Liver (tissue), 9 donors: ENCODE measurements around the gene TMEM117. TPM values are rescaled to one million over a fixed set of nuclear protein-coding genes. Genes with fewer than 3 reads are reported as not detected.

Experiments used
- DNase-seq: peaks from one replicate; pipeline ENCODE4 v3.0.0-alpha.2; 2017; ENCODE audit warnings: low spot score
- H3K27ac ChIP-seq, 2 donors: one replicate each; pipeline ENCODE4 v1.7.0; 2013; ENCODE audit warnings: inconsistent platforms in 2 of 2, low read length in 2 of 2, control low read depth in 1 of 2, low read depth in 1 of 2, mild to moderate bottlenecking in 1 of 2
- H3K27me3 ChIP-seq, 4 donors: one replicate each; pipeline versions ENCODE4 v1.6.1 to v1.7.0; 2013; ENCODE audit warnings: low read length in 3 of 4, inconsistent platforms in 1 of 4, mild to moderate bottlenecking in 1 of 4, moderate library complexity in 1 of 4; ENCODE audit not compliant: control insufficient read depth in 4 of 4, insufficient read depth in 4 of 4
- H3K36me3 ChIP-seq, 4 donors: one replicate each; pipeline versions ENCODE4 v1.6.1 to v1.7.0; 2013; ENCODE audit warnings: low read length in 3 of 4, mild to moderate bottlenecking in 3 of 4, low read depth in 1 of 4, moderate library complexity in 1 of 4; ENCODE audit not compliant: control insufficient read depth in 4 of 4, insufficient read depth in 3 of 4
- H3K4me1 ChIP-seq, 4 donors: one replicate each; pipeline versions ENCODE4 v1.6.1 to v1.7.0; 2013; ENCODE audit warnings: low read length in 3 of 4, mild to moderate bottlenecking in 3 of 4, moderate library complexity in 1 of 4; ENCODE audit not compliant: control insufficient read depth in 4 of 4, insufficient read depth in 4 of 4
- H3K4me3 ChIP-seq, 3 donors: one replicate each; pipeline versions ENCODE4 v1.6.1 to v1.7.0; 2013; ENCODE audit warnings: low read length in 3 of 3, control low read depth in 1 of 3, low read depth in 1 of 3, mild to moderate bottlenecking in 1 of 3
- H3K9ac ChIP-seq, 2 donors: one replicate each; pipeline ENCODE4 v1.7.0; 2013; ENCODE audit warnings: low read length in 2 of 2, mild to moderate bottlenecking in 2 of 2, moderate library complexity in 2 of 2, control low read depth in 1 of 2, low read depth in 1 of 2
- H3K9me3 ChIP-seq, 4 donors: one replicate each; pipeline versions ENCODE4 v1.6.1 to v1.7.0; 2013; ENCODE audit warnings: low read length in 3 of 4; ENCODE audit not compliant: control insufficient read depth in 4 of 4
- EGR1 ChIP-seq, 2 donors: IDR thresholded peaks; 2 replicates each; pipeline ENCODE4 v1.6.1; 2016 to 2018; ENCODE audit warnings: antibody characterized with exemption in 2 of 2, low read depth in 2 of 2
- FOXA1 ChIP-seq: IDR thresholded peaks from 2 replicates; pipeline ENCODE4 v1.6.1; 2016; ENCODE audit warnings: antibody characterized with exemption
- FOXA2 ChIP-seq: IDR thresholded peaks from 2 replicates; pipeline ENCODE4 v1.6.1; 2016; ENCODE audit warnings: antibody characterized with exemption
- GABPA ChIP-seq, 2 donors: IDR thresholded peaks in 1 of 2; conservative IDR thresholded peaks in 1 of 2; 2 replicates each; pipeline ENCODE4 v1.6.1; 2016; ENCODE audit warnings: antibody characterized with exemption in 2 of 2, mild to moderate bottlenecking in 1 of 2, moderate library complexity in 1 of 2
- HNF4A ChIP-seq, 2 donors: conservative IDR thresholded peaks; 2 replicates each; pipeline ENCODE4 v1.6.1; 2016; ENCODE audit warnings: antibody characterized with exemption in 2 of 2, mild to moderate bottlenecking in 2 of 2
- HNF4G ChIP-seq: IDR thresholded peaks from 2 replicates; pipeline ENCODE4 v1.6.1; 2016; ENCODE audit warnings: antibody characterized with exemption
- JUND ChIP-seq, 2 donors: IDR thresholded peaks; 2 replicates each; pipeline ENCODE4 v1.6.1; 2016; ENCODE audit warnings: antibody characterized with exemption in 2 of 2
- MAX ChIP-seq: IDR thresholded peaks from 2 replicates; pipeline ENCODE4 v1.6.1; 2016; ENCODE audit warnings: antibody characterized with exemption
- NR2F2 ChIP-seq: IDR thresholded peaks from 2 replicates; pipeline ENCODE4 v1.6.1; 2016; ENCODE audit warnings: antibody characterized with exemption
- RAD21 ChIP-seq, 2 donors: IDR thresholded peaks; 2 replicates each; pipeline ENCODE4 v1.6.1; 2016; ENCODE audit warnings: antibody characterized with exemption in 2 of 2, mild to moderate bottlenecking in 2 of 2
- REST ChIP-seq: IDR thresholded peaks from 2 replicates; pipeline ENCODE4 v1.6.1; 2016; ENCODE audit warnings: antibody characterized with exemption, mild to moderate bottlenecking
- RXRA ChIP-seq, 2 donors: IDR thresholded peaks; 2 replicates each; pipeline ENCODE4 v1.6.1; 2017 to 2018; ENCODE audit warnings: antibody characterized with exemption in 2 of 2, mild to moderate bottlenecking in 1 of 2
- SP1 ChIP-seq: IDR thresholded peaks from 2 replicates; pipeline ENCODE4 v1.6.1; 2018; ENCODE audit warnings: antibody characterized with exemption, mild to moderate bottlenecking
- TAF1 ChIP-seq: conservative IDR thresholded peaks from 2 replicates; pipeline ENCODE4 v1.6.1; 2016; ENCODE audit warnings: antibody characterized with exemption, mild to moderate bottlenecking
- YY1 ChIP-seq: IDR thresholded peaks from 2 replicates; pipeline ENCODE4 v1.6.1; 2016; ENCODE audit warnings: antibody characterized with exemption, mild to moderate bottlenecking
- WGBS: extraction: QIAGEN DNeasy Blood & Tissue Kit; methylation state at CpG from one replicate; pipeline ENCODE4 v1.1.7; 2013; 5-methylcytosine and 5-hydroxymethylcytosine counted together
- polyA plus RNA-seq, 2 donors: library from polyadenylated mRNA; stranded (reverse) in 1 of 2; unstranded in 1 of 2; fragments of 200-250 nt in 1 of 2; fragments of >200 nt in 1 of 2; fragmentation: Nextera tagmentation in 1 of 2; extraction: Ambion mirVana in 1 of 2; gene quantifications; one replicate each; pipeline versions ENCODE4 v1.2.1 to v1.2.3, GENCODE V29; 2013 to 2015
- total RNA-seq, 2 donors: library from RNA; depleted of rRNA; stranded (reverse); fragments of >200 nt; gene quantifications; one replicate each; pipeline ENCODE4 v1.2.3, GENCODE V29; 2014
- TF ChIP-seq, protein P1 (sequence below): IDR thresholded peaks from 2 replicates; pipeline ENCODE4 v1.6.1; 2016; ENCODE audit warnings: antibody characterized with exemption
- TF ChIP-seq, protein P2 (sequence below): IDR thresholded peaks from 2 replicates; pipeline ENCODE4 v1.6.1; 2016; ENCODE audit warnings: antibody characterized with exemption
- TF ChIP-seq, protein P3 (sequence below): fragments of 150-350 bp; IDR thresholded peaks from 2 replicates; pipeline ENCODE4 v1.5.1; 2017; ENCODE audit warnings: improper control_type of control experiment, low read depth, low read length; ENCODE audit not compliant: missing input control
- donor health status: healthy.
- donor health status: healthy.
- donor health status: healthy.
- donor health status: healthy.
- donor health status: healthy.

TMEM117 gene
- total and polyA plus RNA-seq, 4 donors = 2.0 to 5.9 (median 3.9) TPM

- no peak for DNase-seq
- H3K9me3 ChIP-seq = no peaks in the 10 kb centered on the region
- H3K36me3 ChIP-seq = no peaks in the 10 kb centered on the region
- no peak overlapping the region for H3K27ac ChIP-seq
- 97% methylated on average over 1 of the region's 1 CpG for WGBS
- H3K27me3 ChIP-seq = no peaks in the 10 kb centered on the region
- no peak overlapping the region for H3K4me3 ChIP-seq
- TF ChIP-seq, protein P1, sequence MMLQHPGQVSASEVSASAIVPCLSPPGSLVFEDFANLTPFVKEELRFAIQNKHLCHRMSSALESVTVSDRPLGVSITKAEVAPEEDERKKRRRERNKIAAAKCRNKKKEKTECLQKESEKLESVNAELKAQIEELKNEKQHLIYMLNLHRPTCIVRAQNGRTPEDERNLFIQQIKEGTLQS = no peak
- TF ChIP-seq SP1 (no peak), HNF4G (no peak), GABPA (IDR thresholded peaks at IDR 0.05 in 1 of 2, conservative IDR thresholded peaks at IDR 0.05 in 1 of 2) (no peak), NR2F2 (no peak), TAF1 (no peak), FOXA1 (no peak), FOXA2 (no peak), JUND (IDR thresholded peaks at IDR 0.05) (no peak), MAX (no peak), YY1 (no peak), HNF4A (conservative IDR thresholded peaks at IDR 0.05) (no peak), REST (no peak), RXRA (IDR thresholded peaks at IDR 0.05) (no peak), EGR1 (IDR thresholded peaks at IDR 0.05; ENCODE audit: low read depth in 2 of 2) (no peak), RAD21 (IDR thresholded peaks at IDR 0.05) (no peak)
- TF ChIP-seq, protein P2, sequence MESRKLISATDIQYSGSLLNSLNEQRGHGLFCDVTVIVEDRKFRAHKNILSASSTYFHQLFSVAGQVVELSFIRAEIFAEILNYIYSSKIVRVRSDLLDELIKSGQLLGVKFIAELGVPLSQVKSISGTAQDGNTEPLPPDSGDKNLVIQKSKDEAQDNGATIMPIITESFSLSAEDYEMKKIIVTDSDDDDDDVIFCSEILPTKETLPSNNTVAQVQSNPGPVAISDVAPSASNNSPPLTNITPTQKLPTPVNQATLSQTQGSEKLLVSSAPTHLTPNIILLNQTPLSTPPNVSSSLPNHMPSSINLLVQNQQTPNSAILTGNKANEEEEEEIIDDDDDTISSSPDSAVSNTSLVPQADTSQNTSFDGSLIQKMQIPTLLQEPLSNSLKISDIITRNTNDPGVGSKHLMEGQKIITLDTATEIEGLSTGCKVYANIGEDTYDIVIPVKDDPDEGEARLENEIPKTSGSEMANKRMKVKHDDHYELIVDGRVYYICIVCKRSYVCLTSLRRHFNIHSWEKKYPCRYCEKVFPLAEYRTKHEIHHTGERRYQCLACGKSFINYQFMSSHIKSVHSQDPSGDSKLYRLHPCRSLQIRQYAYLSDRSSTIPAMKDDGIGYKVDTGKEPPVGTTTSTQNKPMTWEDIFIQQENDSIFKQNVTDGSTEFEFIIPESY = no peak
- TF ChIP-seq, protein P3, sequence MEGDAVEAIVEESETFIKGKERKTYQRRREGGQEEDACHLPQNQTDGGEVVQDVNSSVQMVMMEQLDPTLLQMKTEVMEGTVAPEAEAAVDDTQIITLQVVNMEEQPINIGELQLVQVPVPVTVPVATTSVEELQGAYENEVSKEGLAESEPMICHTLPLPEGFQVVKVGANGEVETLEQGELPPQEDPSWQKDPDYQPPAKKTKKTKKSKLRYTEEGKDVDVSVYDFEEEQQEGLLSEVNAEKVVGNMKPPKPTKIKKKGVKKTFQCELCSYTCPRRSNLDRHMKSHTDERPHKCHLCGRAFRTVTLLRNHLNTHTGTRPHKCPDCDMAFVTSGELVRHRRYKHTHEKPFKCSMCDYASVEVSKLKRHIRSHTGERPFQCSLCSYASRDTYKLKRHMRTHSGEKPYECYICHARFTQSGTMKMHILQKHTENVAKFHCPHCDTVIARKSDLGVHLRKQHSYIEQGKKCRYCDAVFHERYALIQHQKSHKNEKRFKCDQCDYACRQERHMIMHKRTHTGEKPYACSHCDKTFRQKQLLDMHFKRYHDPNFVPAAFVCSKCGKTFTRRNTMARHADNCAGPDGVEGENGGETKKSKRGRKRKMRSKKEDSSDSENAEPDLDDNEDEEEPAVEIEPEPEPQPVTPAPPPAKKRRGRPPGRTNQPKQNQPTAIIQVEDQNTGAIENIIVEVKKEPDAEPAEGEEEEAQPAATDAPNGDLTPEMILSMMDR = no peak
- no peak overlapping the region for H3K9ac ChIP-seq
- peaks cover 0 to 3% (median 0%) of the 10 kb centered on the region in 4 donors for H3K4me1 ChIP-seq
Observed at GRCh38 chr12:44088647-44089046, 252.8 kb downstream of the TMEM117 start.
